HepG2 (cell line): ENCODE measurements around the gene PPM1G. TPM values are rescaled to one million over a fixed set of nuclear protein-coding genes. Genes with fewer than 3 reads are reported as not detected.

Experiments
- DZIP1 ChIP-seq: sonication (generic); formaldehyde crosslinking; IDR thresholded peaks from 2 replicates; pipeline ENCODE4 v1.5.0; 2020; ENCODE audit warnings: mild to moderate bottlenecking, missing genetic modification reagents
- ERF ChIP-seq: IDR thresholded peaks from 2 replicates; pipeline ENCODE4 v1.6.1; 2018; ENCODE audit warnings: missing biosample characterization, missing genetic modification reagents
- MAFF ChIP-seq: IDR thresholded peaks from 2 replicates; pipeline ENCODE4 v1.6.1; 2011; ENCODE audit warnings: low read depth, low read length, improper control_type of control experiment
- MAFK ChIP-seq, 2 experiments: IDR thresholded peaks in 1 of 2; conservative IDR thresholded peaks in 1 of 2; 2 replicates each; pipeline ENCODE4 v1.6.1; 2011; ENCODE audit warnings: improper control_type of control experiment in 2 of 2, low read length in 2 of 2
- POLR2G ChIP-seq: fragments of 200-400 bp; formaldehyde crosslinking; IDR thresholded peaks from 2 replicates; pipeline ENCODE4 v1.6.1; 2018; ENCODE audit warnings: mild to moderate bottlenecking, low read depth, low read length, moderate library complexity
- ZNF782 ChIP-seq: sonication (generic); formaldehyde crosslinking; IDR thresholded peaks from 2 replicates; pipeline ENCODE4 v1.4.0; 2020; ENCODE audit warnings: missing genetic modification reagents, mild to moderate bottlenecking, borderline replicate concordance
- polyA plus RNA-seq, 8 experiments: library from polyadenylated mRNA; depleted of rRNA in 3 of 8; stranded (reverse) in 7 of 8; unstranded in 1 of 8; fragments of >200 nt; fragmentation: Illumina TruSeq in 4 of 8; extraction: Trizol in 4 of 8; gene quantifications; 2 replicates each; pipeline versions ENCODE4 v1.2.1 to v1.2.3, GENCODE V29; 2011 to 2016; ENCODE audit warnings: low read depth in 4 of 8, missing spikeins in 1 of 8, mixed read lengths in 1 of 8; ENCODE audit not compliant: insufficient read depth in 1 of 8
- total RNA-seq, 5 experiments: library from RNA; depleted of rRNA; stranded (reverse); fragments of >200 nt; fragmentation: Illumina TruSeq; extraction: Trizol; gene quantifications; 2 replicates each; pipeline ENCODE4 v1.2.3, GENCODE V29; 2016; ENCODE audit warnings: low read depth in 1 of 5
- TF ChIP-seq, protein P1 (sequence below): sonication (generic); formaldehyde crosslinking; IDR thresholded peaks from 2 replicates; pipeline ENCODE4 v1.4.0; 2020; ENCODE audit warnings: mild to moderate bottlenecking, missing genetic modification reagents, borderline replicate concordance
- TF ChIP-seq, protein P2 (sequence below): sonication (generic); formaldehyde crosslinking; IDR thresholded peaks from 2 replicates; pipeline ENCODE4 v1.5.0; 2020; ENCODE audit warnings: mild to moderate bottlenecking, missing genetic modification reagents

Gene PPM1G
- total and polyA plus RNA-seq, 2 of the 13 experiments (the other 11 are each of a cell fraction or from before 2014, with no cell fraction given) = 58.2 to 213 TPM

DNA sequence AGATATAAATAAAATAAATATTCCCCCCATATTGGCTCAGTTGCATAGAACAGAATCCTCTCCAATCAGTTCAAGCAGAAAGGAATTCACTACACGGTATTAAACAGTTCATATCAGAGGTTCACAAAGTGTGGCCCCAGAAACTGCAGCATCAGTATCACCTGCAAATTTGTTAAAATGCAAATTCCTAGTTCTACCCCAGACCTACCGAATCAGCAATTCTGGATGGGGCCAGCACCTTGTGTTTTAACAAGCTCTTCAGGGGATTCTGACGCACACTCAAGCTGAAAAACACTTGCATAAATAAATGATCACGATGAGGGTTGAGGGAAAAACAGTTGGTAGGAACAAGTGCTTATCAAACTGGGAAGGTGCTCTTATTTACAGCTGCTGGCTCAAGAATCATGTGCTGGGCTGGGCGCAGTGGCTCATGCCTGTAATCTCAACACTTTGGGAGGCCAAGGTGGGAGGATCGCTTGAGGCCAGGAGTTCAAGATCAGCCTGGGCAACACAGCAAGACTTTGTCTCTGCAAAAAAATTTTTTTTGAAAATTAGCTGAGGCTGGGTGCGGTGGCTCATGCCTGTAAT, 59.2 kb downstream of the PPM1G start (continued):
- TF ChIP-seq, protein P1, sequence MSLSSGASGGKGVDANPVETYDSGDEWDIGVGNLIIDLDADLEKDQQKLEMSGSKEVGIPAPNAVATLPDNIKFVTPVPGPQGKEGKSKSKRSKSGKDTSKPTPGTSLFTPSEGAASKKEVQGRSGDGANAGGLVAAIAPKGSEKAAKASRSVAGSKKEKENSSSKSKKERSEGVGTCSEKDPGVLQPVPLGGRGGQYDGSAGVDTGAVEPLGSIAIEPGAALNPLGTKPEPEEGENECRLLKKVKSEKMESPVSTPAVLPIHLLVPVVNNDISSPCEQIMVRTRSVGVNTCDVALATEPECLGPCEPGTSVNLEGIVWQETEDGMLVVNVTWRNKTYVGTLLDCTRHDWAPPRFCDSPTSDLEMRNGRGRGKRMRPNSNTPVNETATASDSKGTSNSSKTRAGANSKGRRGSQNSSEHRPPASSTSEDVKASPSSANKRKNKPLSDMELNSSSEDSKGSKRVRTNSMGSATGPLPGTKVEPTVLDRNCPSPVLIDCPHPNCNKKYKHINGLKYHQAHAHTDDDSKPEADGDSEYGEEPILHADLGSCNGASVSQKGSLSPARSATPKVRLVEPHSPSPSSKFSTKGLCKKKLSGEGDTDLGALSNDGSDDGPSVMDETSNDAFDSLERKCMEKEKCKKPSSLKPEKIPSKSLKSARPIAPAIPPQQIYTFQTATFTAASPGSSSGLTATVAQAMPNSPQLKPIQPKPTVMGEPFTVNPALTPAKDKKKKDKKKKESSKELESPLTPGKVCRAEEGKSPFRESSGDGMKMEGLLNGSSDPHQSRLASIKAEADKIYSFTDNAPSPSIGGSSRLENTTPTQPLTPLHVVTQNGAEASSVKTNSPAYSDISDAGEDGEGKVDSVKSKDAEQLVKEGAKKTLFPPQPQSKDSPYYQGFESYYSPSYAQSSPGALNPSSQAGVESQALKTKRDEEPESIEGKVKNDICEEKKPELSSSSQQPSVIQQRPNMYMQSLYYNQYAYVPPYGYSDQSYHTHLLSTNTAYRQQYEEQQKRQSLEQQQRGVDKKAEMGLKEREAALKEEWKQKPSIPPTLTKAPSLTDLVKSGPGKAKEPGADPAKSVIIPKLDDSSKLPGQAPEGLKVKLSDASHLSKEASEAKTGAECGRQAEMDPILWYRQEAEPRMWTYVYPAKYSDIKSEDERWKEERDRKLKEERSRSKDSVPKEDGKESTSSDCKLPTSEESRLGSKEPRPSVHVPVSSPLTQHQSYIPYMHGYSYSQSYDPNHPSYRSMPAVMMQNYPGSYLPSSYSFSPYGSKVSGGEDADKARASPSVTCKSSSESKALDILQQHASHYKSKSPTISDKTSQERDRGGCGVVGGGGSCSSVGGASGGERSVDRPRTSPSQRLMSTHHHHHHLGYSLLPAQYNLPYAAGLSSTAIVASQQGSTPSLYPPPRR = no peak
- TF ChIP-seq ERF = no peak
- TF ChIP-seq MAFK (conservative IDR thresholded peaks at IDR 0.05 in 1 of 2, IDR thresholded peaks at IDR 0.05 in 1 of 2; ENCODE audit: low read length in 2 of 2) = peak; percentile 23 to 72; a peak in 3 of 4 replicates
- no peak for TF ChIP-seq DZIP1
- no peak for TF ChIP-seq POLR2G
- TF ChIP-seq ZNF782 = no peak
- TF ChIP-seq MAFF = peak; percentile 57; the same call in 1 of the 2 replicates
- TF ChIP-seq, protein P2, sequence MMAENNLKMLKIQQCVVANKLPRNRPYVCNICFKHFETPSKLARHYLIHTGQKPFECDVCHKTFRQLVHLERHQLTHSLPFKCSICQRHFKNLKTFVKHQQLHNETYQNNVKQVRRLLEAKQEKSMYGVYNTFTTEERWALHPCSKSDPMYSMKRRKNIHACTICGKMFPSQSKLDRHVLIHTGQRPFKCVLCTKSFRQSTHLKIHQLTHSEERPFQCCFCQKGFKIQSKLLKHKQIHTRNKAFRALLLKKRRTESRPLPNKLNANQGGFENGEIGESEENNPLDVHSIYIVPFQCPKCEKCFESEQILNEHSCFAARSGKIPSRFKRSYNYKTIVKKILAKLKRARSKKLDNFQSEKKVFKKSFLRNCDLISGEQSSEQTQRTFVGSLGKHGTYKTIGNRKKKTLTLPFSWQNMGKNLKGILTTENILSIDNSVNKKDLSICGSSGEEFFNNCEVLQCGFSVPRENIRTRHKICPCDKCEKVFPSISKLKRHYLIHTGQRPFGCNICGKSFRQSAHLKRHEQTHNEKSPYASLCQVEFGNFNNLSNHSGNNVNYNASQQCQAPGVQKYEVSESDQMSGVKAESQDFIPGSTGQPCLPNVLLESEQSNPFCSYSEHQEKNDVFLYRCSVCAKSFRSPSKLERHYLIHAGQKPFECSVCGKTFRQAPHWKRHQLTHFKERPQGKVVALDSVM = peak; percentile 45
- TF ChIP-seq, all 625 proteins: peak for 3
